ENCODE data around the gene GALNTL6. TPM values are rescaled to one million over a fixed set of nuclear protein-coding genes. Genes with fewer than 3 reads are reported as not detected.

The GALNTL6 gene
- total and polyA plus RNA-seq, 9 of the 15 experiments (the other 6 are each of a cell fraction or from before 2014, with no cell fraction given), result 0.18 to 0.50 (median 0.29) TPM

- CTCF ChIA-PET (ENCODE audit: low intra/inter-chr PET ratio), result no interaction called here
- Histone ChIP-seq H3K36me3 (ENCODE audit: control insufficient read depth, insufficient read depth, low read length) (no peaks in the 10 kb centered on the region), H3K9me3 (replicated peaks; ENCODE audit: control insufficient read depth, insufficient read depth, low read depth, low read length) (no peaks in the 10 kb centered on the region), H3K9ac (ENCODE audit: insufficient read depth in 1 of 2, low read depth in 2 of 2, low read length in 2 of 2) (no peak overlapping the region), H3K4me2 (ENCODE audit: insufficient read depth, low read length) (no peak overlapping the region), H3K27me3 (ENCODE audit: control insufficient read depth in 2 of 2, insufficient read depth in 2 of 2, low read length in 2 of 2) (no peaks in the 10 kb centered on the region), H3K4me3 (no peak overlapping the region), H3K79me2 (ENCODE audit: control insufficient read depth, insufficient read depth, low read length) (no peaks in the 10 kb centered on the region), H3K4me1 (replicated peaks in 1 of 2; ENCODE audit: control insufficient read depth in 2 of 2, insufficient read depth in 2 of 2, low read length in 2 of 2) (no peaks in the 10 kb centered on the region), H3K27ac (ENCODE audit: extremely low read depth, low read depth, low read length) (no peak overlapping the region), H2AFZ (ENCODE audit: low read depth, low read length) (no peak overlapping the region), H4K20me1 (replicated peaks; ENCODE audit: control insufficient read depth, insufficient read depth, low read length) (no peaks in the 10 kb centered on the region), H3K9me1 (ENCODE audit: control insufficient read depth, insufficient read depth, low read length) (no peaks in the 10 kb centered on the region)
- DNase-seq (ENCODE audit: extremely low read depth in 1 of 4, low spot score in 3 of 4) (no peak), FAIRE-seq (no peak), ATAC-seq (no peak)
- WGBS (ENCODE audit: insufficient coverage, low coverage, missing lambda C conversion rate), result 0% methylated on average over 1 of the region's 1 CpG
- in situ Hi-C loops (cut with MboI) (no loop called here), intact Hi-C loops (cut with micrococcal nuclease) (no loop called here)
- TF ChIP-seq HOMEZ (CRISPR knock-in tag; IDR thresholded peaks at IDR 0.05), result no peak
- no peak for TF ChIP-seq HDAC8 (tag; IDR thresholded peaks at IDR 0.05)
- TF ChIP-seq RBM22 (IDR thresholded peaks at IDR 0.05; ENCODE audit: low read depth, low read length, poor library complexity, severe bottlenecking), result no peak
- no peak for TF ChIP-seq RCOR1 (IDR thresholded peaks at IDR 0.05; ENCODE audit: borderline replicate concordance in 1 of 2, low read depth in 2 of 2, low read length in 2 of 2)
- TF ChIP-seq ELK3 (CRISPR knock-in tag; IDR thresholded peaks at IDR 0.05), result no peak
- no peak for TF ChIP-seq ZNF140 (CRISPR knock-in tag; IDR thresholded peaks at IDR 0.05)
- TF ChIP-seq ZNF75A (CRISPR knock-in tag; IDR thresholded peaks at IDR 0.05), result no peak
- no peak for TF ChIP-seq BHLHE40 (IDR thresholded peaks at IDR 0.05; ENCODE audit: low read length)
- TF ChIP-seq ZNF212 (CRISPR knock-in tag; IDR thresholded peaks at IDR 0.05), result no peak
- no peak for TF ChIP-seq MCM5 (IDR thresholded peaks at IDR 0.05; ENCODE audit: low read depth)
- TF ChIP-seq ZNF717 (CRISPR knock-in tag; IDR thresholded peaks at IDR 0.05), result no peak
- TF ChIP-seq HMG20A (CRISPR knock-in tag; conservative IDR thresholded peaks at IDR 0.05), result no peak
- no peak for TF ChIP-seq ZNF146 (CRISPR knock-in tag; IDR thresholded peaks at IDR 0.05; ENCODE audit: unreplicated experiment)
- no peak for TF ChIP-seq ZNF3 (CRISPR knock-in tag; IDR thresholded peaks at IDR 0.05)
- no TSS peak for BruUV-seq (replicated peaks)
- POLR2A ChIA-PET, result no interaction called here
Measured at GRCh38 chr4:172851534-172851933, 1038.3 kb downstream of the GALNTL6 start.

Measured in K562 (cell line).